Sigmoid colon (tissue), 7 donors: ENCODE data around the gene SLC24A4. TPM values are rescaled to one million over a fixed set of nuclear protein-coding genes. Genes with fewer than 3 reads are reported as not detected.

Experiments used
- DNase-seq: peaks from one replicate; pipeline ENCODE4 v3.0.0-alpha.2; 2019
- H3K27ac ChIP-seq, 4 donors: fragments of 200-600 bp; sonication (generic); one replicate each; pipeline ENCODE4 v1.5.1; 2016 to 2019; ENCODE audit warnings: mild to moderate bottlenecking in 1 of 4
- H3K27me3 ChIP-seq, 3 donors: fragments of 200-600 bp; sonication (generic); one replicate each; pipeline ENCODE4 v1.5.1; 2019; ENCODE audit warnings: mild to moderate bottlenecking in 1 of 3
- H3K36me3 ChIP-seq, 4 donors: fragments of 200-600 bp; sonication (generic); one replicate each; pipeline ENCODE4 v1.5.1; 2016 to 2019
- H3K4me1 ChIP-seq, 4 donors: fragments of 200-600 bp; sonication (generic); one replicate each; pipeline ENCODE4 v1.5.1; 2017 to 2019
- H3K4me3 ChIP-seq, 4 donors: fragments of 200-600 bp; sonication (generic); one replicate each; pipeline ENCODE4 v1.5.1; 2017 to 2019; ENCODE audit warnings: mild to moderate bottlenecking in 2 of 4, moderate library complexity in 1 of 4
- H3K9me3 ChIP-seq, 4 donors: fragments of 200-600 bp in 3 of 4; sonication (generic) in 3 of 4; one replicate each; pipeline versions ENCODE4 v1.5.1 to v1.6.1; 2013 to 2019
- CTCF ChIP-seq, 4 experiments: fragments of 450-650 bp in 3 of 4; fragments of 200-600 bp in 1 of 4; IDR thresholded peaks; one replicate each; pipeline ENCODE4 v1.5.1; 2016 to 2019; ENCODE audit warnings: antibody characterized with exemption in 4 of 4, mild to moderate bottlenecking in 3 of 4, moderate library complexity in 2 of 4
- EP300 ChIP-seq, 4 donors: sonication (generic); formaldehyde crosslinking; IDR thresholded peaks; one replicate each; pipeline ENCODE4 v1.6.1; 2017; ENCODE audit warnings: antibody characterized with exemption in 4 of 4
- POLR2A ChIP-seq, 2 donors: fragments of 450-650 bp; IDR thresholded peaks; one replicate each; pipeline ENCODE4 v1.6.1; 2016; ENCODE audit warnings: antibody characterized with exemption in 2 of 2, mild to moderate bottlenecking in 2 of 2, moderate library complexity in 2 of 2
- POLR2AphosphoS5 ChIP-seq, 4 donors: sonication (generic); formaldehyde crosslinking; IDR thresholded peaks; one replicate each; pipeline ENCODE4 v1.6.1; 2017; ENCODE audit warnings: antibody characterized with exemption in 4 of 4
- WGBS, 2 donors: extraction: QIAGEN DNeasy Blood & Tissue Kit; methylation state at CpG; one replicate each; pipeline ENCODE4 v1.1.7; 2013; 5-methylcytosine and 5-hydroxymethylcytosine counted together
- intact Hi-C: fragments of 100-400 bp; cut with DNase I; formaldehyde crosslinking; loops from one replicate; pipeline ENCODE4 v1.15.1; 2023
- polyA plus RNA-seq, 3 donors: library from polyadenylated mRNA; stranded (reverse); fragments of 200-250 nt; gene quantifications; one replicate each; pipeline ENCODE4 v1.2.3, GENCODE V29; 2013
- total RNA-seq, 4 donors: library from RNA; depleted of rRNA; stranded (reverse); fragments of >200 nt; gene quantifications; one replicate each; pipeline ENCODE4 v1.1.0, GENCODE V29; 2016
- donor health status: healthy with polysubstance abuse.
- donor health status: Bipolar disorder and iron deficiency.
- donor health status: healthy.

The SLC24A4 gene
- total and polyA plus RNA-seq, 7 donors, result under 0.01 to 1.4 (median 0.77) TPM; not detected in 1

- TF ChIP-seq CTCF (IDR thresholded peaks at IDR 0.05) (no peak), POLR2AphosphoS5 (IDR thresholded peaks at IDR 0.05) (no peak)
- no peaks in the 10 kb centered on the region for H3K9me3 ChIP-seq
- H3K36me3 ChIP-seq, result no peaks in the 10 kb centered on the region
- DNase-seq, result no peak
- no peaks in the 10 kb centered on the region for H3K27me3 ChIP-seq
- H3K27ac ChIP-seq, result no peak overlapping the region
- intact Hi-C loops, result loop anchor here (2.0 kb wide), 1 partner anchor 322 kb away; no protein-coding TSS in a partner anchor
- H3K4me1 ChIP-seq, result peaks cover 0 to 11% (median 7%) of the 10 kb centered on the region in 4 donors
- 81 to 90% methylated on average over 5 of the region's 5 CpGs for WGBS, 2 donors
- H3K4me3 ChIP-seq, result no peak overlapping the region
Observed at GRCh38 chr14:92457016-92457565, 134.1 kb downstream of the SLC24A4 start.

- TF ChIP-seq POLR2AphosphoS5 (IDR thresholded peaks at IDR 0.05), result no peak
- no peaks in the 10 kb centered on the region for H3K36me3 ChIP-seq
- H3K9me3 ChIP-seq, result no peaks in the 10 kb centered on the region
- no peak overlapping the region for H3K27ac ChIP-seq
- H3K4me3 ChIP-seq, result no peak overlapping the region
- intact Hi-C loops, result no loop called here
- DNase-seq, result no peak
- WGBS, 2 donors, result 88 to 92% methylated on average over 17 of the region's 17 CpGs
- peaks cover 0 to 11% (median 7%) of the 10 kb centered on the region in 4 donors for H3K4me1 ChIP-seq
- no peaks in the 10 kb centered on the region for H3K27me3 ChIP-seq
Observed at GRCh38 chr14:92458136-92459029, 135.4 kb downstream of the SLC24A4 start.

- DNase-seq, result no peak
- peaks cover 0 to 11% (median 7%) of the 10 kb centered on the region in 4 donors for H3K4me1 ChIP-seq
- WGBS, 2 donors, result 60 to 67% methylated on average over 18 of the region's 18 CpGs
- H3K27ac ChIP-seq, result no peak overlapping the region
- TF ChIP-seq EP300 (IDR thresholded peaks at IDR 0.05), result no peak
- TF ChIP-seq POLR2A (IDR thresholded peaks at IDR 0.05), result no peak
- no peak for TF ChIP-seq CTCF (IDR thresholded peaks at IDR 0.05)
- no peak for TF ChIP-seq POLR2AphosphoS5 (IDR thresholded peaks at IDR 0.05)
- no peaks in the 10 kb centered on the region for H3K36me3 ChIP-seq
- H3K27me3 ChIP-seq, result no peaks in the 10 kb centered on the region
- no peaks in the 10 kb centered on the region for H3K9me3 ChIP-seq
- intact Hi-C loops, result no loop called here
- H3K4me3 ChIP-seq, result no peak overlapping the region
Observed at GRCh38 chr14:92459030-92459949, 136.3 kb downstream of the SLC24A4 start.

- WGBS, 2 donors, result 82 to 85% methylated on average over 12 of the region's 12 CpGs
- TF ChIP-seq POLR2AphosphoS5 (IDR thresholded peaks at IDR 0.05), result no peak
- no peak for TF ChIP-seq CTCF (IDR thresholded peaks at IDR 0.05)
- TF ChIP-seq EP300 (IDR thresholded peaks at IDR 0.05), result no peak
- TF ChIP-seq POLR2A (IDR thresholded peaks at IDR 0.05), result no peak
- no peaks in the 10 kb centered on the region for H3K27me3 ChIP-seq
- peaks cover 0 to 11% (median 7%) of the 10 kb centered on the region in 4 donors for H3K4me1 ChIP-seq
- H3K4me3 ChIP-seq, result no peak overlapping the region
- no peak for DNase-seq
- peak overlapping the region in 1 of 4 donors; percentile 49 for H3K27ac ChIP-seq
- H3K9me3 ChIP-seq, result no peaks in the 10 kb centered on the region
- intact Hi-C loops, result no loop called here
- no peaks in the 10 kb centered on the region for H3K36me3 ChIP-seq
Observed at GRCh38 chr14:92459950-92460421, 137.0 kb downstream of the SLC24A4 start.
